GM12872 (cell line): ENCODE data around the gene ARHGAP8.

ENCODE experiments used
- TF ChIP-seq, protein P1 (sequence below): IDR thresholded peaks from 3 replicates; pipeline ENCODE4 v1.5.1; 2011; ENCODE audit warnings: low read depth, mild to moderate bottlenecking, low read length, moderate library complexity; ENCODE audit not compliant: insufficient read depth

ARHGAP8 gene

DNA sequence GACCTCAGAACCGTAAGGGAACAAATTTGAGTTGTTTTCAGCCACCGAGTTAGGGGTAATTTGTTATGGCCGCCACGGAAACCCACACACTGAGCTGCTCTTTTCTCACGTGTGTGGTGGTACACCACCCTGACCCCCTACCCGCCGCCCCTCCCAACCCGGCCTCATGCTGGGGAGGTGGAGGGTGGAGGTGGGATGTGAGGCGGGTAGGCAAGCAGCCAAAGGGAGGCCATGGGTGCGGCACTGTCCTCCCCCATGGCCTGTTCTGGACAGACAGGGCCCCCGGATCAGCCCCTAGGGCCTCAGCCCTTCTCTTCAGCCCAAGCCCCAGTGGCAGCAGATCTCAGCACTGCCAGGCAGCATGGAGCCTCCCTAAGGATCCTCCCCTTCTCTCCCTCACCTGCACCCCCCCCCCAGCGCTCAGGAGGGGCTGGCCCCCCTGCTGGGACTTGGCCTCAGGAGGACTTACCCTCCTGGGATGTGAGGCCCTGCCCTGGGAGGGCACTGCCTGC lies 42.4 kb upstream of the ARHGAP8 start:
- TF ChIP-seq, protein P1, sequence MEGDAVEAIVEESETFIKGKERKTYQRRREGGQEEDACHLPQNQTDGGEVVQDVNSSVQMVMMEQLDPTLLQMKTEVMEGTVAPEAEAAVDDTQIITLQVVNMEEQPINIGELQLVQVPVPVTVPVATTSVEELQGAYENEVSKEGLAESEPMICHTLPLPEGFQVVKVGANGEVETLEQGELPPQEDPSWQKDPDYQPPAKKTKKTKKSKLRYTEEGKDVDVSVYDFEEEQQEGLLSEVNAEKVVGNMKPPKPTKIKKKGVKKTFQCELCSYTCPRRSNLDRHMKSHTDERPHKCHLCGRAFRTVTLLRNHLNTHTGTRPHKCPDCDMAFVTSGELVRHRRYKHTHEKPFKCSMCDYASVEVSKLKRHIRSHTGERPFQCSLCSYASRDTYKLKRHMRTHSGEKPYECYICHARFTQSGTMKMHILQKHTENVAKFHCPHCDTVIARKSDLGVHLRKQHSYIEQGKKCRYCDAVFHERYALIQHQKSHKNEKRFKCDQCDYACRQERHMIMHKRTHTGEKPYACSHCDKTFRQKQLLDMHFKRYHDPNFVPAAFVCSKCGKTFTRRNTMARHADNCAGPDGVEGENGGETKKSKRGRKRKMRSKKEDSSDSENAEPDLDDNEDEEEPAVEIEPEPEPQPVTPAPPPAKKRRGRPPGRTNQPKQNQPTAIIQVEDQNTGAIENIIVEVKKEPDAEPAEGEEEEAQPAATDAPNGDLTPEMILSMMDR = no peak

DNA sequence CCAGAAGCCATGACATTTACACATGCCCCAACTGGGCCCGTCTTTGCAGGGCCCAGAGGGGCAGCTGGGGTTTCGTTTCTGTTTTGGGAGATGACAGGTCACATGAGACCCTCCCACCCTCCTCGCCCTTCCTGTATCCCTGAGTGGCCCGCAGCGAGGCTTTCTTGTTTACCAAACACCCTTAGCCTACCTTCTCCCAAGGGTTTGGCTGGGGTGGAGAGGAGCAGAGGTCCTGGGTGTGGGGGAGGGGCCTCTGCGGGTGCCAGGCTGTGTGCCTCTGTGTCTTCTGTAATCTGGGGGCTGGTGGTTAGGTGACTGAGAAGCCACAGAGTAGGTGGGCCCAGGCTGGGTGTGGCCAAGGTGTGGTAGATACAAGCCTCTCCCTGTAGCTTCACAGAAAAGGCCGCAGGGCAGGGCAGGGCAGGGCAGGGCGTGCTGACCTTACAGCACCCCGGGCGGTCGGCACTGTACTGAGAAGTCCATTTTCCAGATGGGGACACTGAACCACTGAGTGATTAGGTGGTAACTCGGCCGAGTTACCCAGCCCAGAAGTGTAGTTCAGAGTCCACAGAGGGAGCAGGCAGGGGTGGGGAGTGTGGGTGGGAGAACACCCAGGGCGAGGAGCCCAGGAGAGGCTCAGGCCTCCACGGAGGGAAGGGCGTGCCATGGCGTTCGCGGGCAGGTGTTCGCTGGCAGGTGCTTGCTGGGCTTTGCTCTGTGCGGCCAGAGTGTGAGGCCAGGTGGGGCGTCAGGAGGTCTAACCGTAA lies 41.7 kb upstream of the ARHGAP8 start:
- TF ChIP-seq, protein P1 = no peak

DNA sequence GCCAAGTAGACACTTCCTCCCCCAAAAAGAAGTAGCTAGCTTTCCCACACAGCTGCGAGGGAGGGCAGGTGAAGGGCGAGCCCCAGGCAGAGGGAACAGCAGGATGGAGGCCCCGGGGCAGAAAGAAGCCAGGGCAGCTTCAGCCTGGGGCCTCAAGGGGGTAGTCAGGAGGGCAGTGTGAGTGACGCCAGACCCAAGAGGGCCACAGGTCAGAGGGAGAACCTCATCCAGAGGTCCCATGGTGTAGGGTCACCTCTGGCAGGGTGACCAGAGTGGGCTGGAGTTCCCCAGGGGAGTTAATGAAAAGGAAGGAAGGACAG lies 41.2 kb upstream of the ARHGAP8 start:
- TF ChIP-seq, protein P1 = no peak

DNA sequence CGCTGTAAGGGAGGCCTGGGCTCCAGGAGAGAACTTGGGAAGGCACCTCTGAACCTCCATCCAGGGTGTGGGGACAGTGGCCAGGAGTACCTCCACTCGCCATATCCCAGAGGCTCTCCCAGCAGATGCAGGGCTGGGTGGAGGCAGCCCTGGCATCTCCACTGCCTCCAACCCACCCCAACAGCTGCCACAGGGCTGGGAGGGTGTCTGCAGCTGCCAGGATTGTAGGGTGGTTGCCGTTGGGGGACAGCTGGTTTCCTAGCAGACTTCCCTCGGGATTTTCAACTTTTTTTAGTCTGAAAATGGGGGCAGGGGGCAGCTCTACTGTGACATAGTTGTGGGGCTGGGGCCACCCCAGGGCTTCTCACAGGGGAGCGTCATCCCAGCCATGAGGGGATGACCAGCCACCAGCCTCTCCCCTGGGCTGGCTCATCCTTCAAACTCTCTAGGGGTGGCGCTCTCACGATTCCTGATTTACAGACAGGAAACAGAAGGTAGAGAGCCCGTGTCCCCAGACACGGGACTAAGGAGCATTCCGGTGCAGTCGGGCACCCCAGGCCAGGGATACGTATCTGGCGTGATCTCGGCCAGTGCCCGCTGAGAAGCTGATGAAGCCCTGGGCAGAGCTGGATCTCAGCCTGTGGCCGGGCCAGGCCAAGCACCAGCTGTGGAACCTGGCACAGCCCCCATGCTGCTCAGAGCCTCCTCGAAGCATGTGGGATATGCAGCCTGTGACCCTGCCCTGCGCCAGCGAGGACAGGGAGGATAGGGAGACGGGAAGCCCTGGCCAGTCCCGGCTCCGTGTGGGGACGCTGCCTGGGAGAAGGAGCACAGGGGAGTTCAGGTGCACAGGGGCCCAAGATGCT lies 40.5 kb upstream of the ARHGAP8 start:
- TF ChIP-seq, protein P1 = no peak

DNA sequence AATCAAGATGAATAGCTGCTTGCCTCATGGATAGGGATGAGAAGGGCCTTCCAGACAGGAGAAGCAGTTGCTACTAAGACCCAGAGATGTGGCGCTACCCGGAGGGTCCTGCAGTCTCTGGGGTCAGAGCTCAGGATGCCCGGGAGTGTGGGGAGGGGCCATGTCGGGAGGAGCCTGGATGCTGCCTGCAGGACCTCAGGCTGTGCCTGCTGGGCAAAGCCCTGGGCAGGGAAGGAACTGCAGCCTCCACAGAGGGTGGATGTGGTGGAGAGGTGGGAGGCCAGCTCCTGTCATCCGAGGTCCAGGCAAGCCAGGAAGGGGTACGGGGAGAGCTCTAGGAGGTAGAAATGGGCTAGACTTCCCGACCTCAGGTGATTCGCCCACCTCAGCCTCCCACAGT lies 39.4 kb upstream of the ARHGAP8 start:
- TF ChIP-seq, protein P1 = no peak

DNA sequence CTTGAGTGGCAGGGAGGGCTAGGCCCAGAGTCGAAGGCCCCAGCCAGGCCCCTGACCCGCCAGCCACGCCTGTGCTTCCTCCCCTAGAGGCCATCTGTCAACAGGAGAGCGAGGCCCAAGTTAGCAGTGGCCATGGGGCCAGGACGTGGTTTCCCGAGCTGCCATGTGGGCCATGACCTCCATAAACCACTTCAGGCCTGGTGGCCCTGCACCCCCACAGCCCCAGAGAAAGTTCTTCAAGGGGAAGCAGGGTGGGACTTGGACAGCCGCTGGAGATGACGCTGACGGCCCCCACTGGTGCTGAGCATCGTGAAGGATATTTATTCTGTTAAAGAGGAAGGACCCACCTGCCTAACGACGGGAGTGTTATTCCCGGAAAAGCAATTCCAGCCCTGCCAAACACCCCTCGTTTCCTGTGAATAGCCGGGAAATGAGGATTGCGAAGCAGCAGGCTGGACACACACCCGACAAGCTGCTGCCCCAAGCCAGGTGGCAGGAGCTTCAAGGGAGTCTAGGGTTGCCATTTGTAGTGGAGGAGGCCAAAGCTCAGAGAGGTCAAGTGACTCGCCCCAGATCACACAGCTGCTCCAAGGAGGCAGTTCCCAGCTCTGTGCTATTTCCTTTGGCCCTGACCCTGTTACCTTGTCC lies 37.5 kb upstream of the ARHGAP8 start:
- TF ChIP-seq, protein P1 = no peak

DNA sequence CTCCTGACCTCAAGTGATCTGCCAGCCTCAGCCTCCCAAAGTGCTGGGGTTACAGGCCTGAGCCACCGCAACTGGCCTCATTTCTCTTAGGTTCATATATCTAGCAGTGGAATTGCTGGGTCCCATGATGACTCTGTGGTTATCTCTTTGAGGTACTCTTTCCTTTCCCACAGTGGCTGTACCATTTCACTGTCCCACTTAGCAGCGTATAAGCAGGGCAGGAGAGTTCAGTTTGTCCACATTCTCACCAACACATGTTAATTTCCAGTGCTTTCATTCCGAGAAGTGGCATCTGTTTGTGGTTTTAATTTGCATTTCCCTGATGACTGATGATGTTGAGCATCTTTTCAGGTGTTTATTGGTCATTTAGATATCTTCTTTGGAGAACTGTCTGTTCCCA lies 34.0 kb upstream of the ARHGAP8 start:
- TF ChIP-seq, protein P1 = no peak
